Left ventricle myocardium superior (tissue), 1 donor: ENCODE results near the gene HCRTR1. TPM values are rescaled to one million over a fixed set of nuclear protein-coding genes. Genes with fewer than 3 reads are reported as not detected.
A peak's percentile ranks its signal among the peaks of the same experiment; 100 is the strongest.

Experiments
- ATAC-seq: fragments of 200-7000 bp; cut with Tn5 transposase; one replicate; pipeline ENCODE4 v1.9.1; 2020; ENCODE audit warnings: mild to moderate bottlenecking, moderate library complexity
- DNase-seq: peaks from one replicate; pipeline ENCODE4 v3.0.0-alpha.2; 2020
- intact Hi-C: fragments of 100-400 bp; cut with micrococcal nuclease; formaldehyde crosslinking; loops from one replicate; pipeline ENCODE4 v1.11.0; 2022
- total RNA-seq: library from RNA; stranded (reverse); fragmentation: NEBNext Ultra II Directional; extraction: Animal tissue kit (Norgen Biotek cat#: 25700); gene quantifications from one replicate; pipeline ENCODE4 v1.2.1, GENCODE V29; 2021
- donor health status: DM: no; HTN: yes; CAD: no; lungs with severe emphysema.

HCRTR1 gene
- total RNA-seq, 1 donor from 2014 or later: 0.67 TPM

DNA sequence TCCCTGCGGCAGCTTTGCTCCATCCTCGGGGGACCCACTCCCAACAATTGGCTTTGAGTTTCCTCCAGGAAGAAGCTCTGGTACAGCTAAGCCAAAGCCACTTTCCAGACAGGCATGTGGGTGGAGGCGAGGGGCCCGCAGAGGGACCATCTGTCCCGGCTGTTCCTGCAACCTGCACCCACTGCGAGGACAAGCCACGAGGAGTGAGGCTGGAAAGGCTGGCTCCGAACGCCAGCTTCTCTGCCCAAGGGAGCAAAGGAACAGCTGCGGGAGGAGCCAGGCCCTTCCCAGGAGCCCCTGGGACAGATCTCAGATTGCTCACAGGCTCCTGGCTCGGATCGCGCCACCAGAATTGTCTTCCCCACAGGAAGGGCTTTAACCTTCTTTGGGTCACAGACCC lies 55.5 kb downstream of the HCRTR1 start:
- DNase-seq: peak; percentile 67
- intact Hi-C loops: loop anchor here (5.0 kb wide), 1 partner anchor 39 kb away; no protein-coding TSS in a partner anchor
- ATAC-seq: peak; percentile 20

DNA sequence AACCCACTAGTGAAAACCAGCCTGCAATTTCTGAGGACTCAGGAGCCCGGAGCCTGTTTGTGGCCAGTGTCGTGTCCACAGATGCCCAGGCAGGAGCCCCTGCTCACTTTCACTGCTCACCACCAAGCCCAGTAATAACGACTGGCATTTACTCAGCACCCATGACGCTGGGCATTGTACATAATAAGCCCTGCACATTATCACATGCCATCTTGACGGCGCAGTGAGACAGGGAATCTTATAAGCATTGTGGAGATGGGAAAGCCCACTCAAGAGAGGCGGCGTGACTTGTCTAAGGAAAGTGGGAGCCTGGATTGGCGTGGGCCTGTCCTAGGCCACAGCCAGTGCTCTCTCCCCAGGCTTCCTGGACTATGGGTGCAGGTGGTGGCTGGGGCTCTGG lies 55.9 kb downstream of the HCRTR1 start:
- ATAC-seq (no peak), DNase-seq (no peak)
- intact Hi-C loops: loop anchor here (5.0 kb wide), 1 partner anchor 39 kb away; no protein-coding TSS in a partner anchor

GRCh38 chr1:31674626-31675025 lies 57.1 kb downstream of the HCRTR1 start:
- intact Hi-C loops: loop anchor here (5.0 kb wide), 1 partner anchor 38 kb away; no protein-coding TSS in a partner anchor
- DNase-seq (no peak), ATAC-seq (no peak)

DNA sequence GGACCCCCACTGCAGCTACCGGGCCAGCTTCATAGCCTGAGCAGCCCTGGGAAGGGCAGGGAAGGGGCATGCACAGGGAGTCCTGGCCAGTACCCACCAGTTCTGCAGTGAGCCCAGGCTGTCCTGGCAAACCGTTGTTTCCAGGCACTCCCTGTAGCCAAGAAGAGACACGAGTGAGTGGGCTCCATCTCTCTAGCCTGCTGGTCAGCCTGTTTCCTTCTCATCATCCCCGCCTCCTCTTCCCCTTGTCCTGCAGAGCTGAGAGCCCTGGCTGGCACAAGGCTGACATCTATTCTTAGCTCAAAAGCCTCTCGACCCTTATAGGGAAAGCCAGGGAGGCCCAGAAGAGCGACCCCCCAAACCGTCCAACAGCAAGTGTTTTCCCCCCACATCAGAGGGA lies 57.7 kb downstream of the HCRTR1 start:
- DNase-seq (peak; percentile 44), ATAC-seq (peak; percentile 73)
- intact Hi-C loops: no loop called here

DNA sequence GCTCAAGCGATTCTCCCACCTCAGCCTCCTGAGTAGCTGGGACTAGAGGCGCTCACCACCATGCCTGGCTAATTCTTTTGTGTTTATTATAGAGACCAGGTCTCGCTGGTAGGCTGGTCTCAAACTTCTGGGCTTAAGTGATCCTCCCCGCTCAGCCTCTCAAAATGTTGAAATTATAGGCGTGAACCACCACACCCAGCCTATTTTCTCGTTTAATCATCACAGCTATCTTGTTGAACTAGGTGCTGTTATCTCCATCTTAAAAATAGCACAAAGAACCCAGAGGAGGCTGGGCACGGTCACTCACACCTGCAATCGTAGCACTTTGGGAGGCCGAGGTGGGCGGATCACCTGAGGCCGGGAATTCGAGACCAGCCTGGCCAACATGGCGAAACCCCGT lies 58.3 kb downstream of the HCRTR1 start:
- ATAC-seq (no peak), DNase-seq (no peak)
- intact Hi-C loops: no loop called here

Other genes starting within 250 kb of the HCRTR1 start
- gene FABP3, start 244.6 kb upstream of the HCRTR1 start, total RNA-seq: 4,698 TPM
- 1.3 TPM for gene SERINC2, start 204.5 kb upstream of the HCRTR1 start, total RNA-seq
- gene TINAGL1, start 41.2 kb upstream of the HCRTR1 start, total RNA-seq: 274 TPM
- 34.1 TPM for gene PEF1, start 27.2 kb downstream of the HCRTR1 start, total RNA-seq
- gene COL16A1, start 86.3 kb downstream of the HCRTR1 start, total RNA-seq: 16.1 TPM
- gene ADGRB2, start 146.7 kb downstream of the HCRTR1 start, total RNA-seq: 10.0 TPM
- not detected for gene SPOCD1, start 198.3 kb downstream of the HCRTR1 start, total RNA-seq